Mammary microvascular endothelial cell (primary cell): ENCODE results near the gene CA11. TPM values are rescaled to one million over a fixed set of nuclear protein-coding genes. Genes with fewer than 3 reads are reported as not detected.

ENCODE experiments used
- total RNA-seq: library from RNA; depleted of rRNA; stranded (reverse); fragments of >200 nt; gene quantifications from 2 replicates; pipeline ENCODE4 v1.2.3, GENCODE V29; 2015

CA11 gene
- 0.07 and 0.54 TPM in 2 replicates for total RNA-seq

GRCh38 chr19:48646001-48646721 is at the start of gene CA11:
Gene CA11 (minus strand): TSS chr19:48646187. CDS start chr19:48645632, 555 bp downstream.

DNA sequence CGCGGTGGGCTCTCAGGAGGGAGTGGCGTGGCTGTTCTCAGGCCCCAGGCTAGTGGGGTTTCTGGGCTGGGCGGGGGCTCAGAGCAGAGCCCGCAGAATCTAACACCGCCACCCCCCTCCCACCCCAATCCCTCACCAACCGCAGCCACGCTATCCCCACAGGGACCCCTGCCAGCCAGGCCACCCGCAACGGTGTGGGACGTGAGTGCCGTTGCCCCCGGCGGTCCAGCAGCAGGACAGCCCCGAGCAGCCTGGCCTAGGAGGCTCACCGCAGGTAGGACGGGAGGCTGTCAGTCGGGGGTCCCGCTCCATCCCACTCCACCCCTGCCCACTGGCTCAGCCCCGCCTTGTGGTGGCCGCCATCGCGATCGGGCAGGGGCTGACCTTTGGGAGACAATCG is 27.0 kb upstream of the CA11 start, which contains the start of gene NTN5:
Gene NTN5 (minus strand): TSS at position 24 of the 400 bp plus-strand sequence. CDS start 2,031 bp downstream, outside the sequence.

GRCh38 chr19:48636859-48637448 is 9.0 kb downstream of the CA11 start, which contains the start of gene DBP:
Gene DBP (minus strand): TSS chr19:48637379. CDS start chr19:48636994, 385 bp downstream.

DNA sequence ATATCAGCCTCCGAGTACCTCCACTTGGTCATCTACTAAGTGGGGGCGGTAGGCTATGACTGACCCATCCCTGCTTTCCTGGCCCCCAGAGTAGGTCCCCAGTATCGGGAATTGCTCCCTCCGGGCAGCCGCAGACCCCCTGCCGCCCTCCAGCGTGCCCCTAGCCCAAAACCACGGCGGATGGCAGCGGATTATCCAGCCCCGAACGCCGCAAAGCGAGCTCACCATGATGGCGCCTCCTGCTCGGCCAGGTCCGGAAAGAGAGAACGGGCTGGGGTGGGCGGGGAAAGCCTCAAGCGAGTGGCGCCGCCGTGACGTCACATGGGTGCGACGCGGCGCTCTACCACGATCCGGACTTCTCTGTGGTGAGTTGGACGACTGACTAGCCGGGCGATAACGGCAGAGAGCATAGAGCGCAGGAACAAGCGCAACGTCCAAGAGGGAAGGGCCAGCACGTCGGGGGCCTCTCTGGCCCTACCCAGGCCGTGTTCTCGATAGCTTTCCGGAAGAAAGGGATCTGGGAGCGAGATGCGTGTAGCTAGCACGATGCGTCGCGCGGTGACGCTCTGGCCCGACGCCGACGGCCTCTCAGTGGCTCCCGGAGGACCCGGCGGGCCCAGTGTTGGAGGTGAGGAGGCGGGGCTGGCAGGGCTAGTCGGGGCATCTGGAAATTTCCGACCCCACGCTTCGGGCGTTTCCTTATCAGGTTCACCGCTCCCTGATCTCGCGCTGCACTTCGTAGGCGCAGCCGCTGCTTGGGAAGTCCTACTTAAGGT is 26.9 kb downstream of the CA11 start, which contains the start of the genes RPL18 and SPHK2:
Gene RPL18 (minus strand): TSS at position 263 of the 776 bp plus-strand sequence. CDS start 35 bp downstream, at position 228.
Gene SPHK2 (plus strand): TSS at position 591 of the 776 bp plus-strand sequence. CDS start 1,009 bp downstream, outside the sequence.

GRCh38 chr19:48614436-48615230 is 31.4 kb downstream of the CA11 start, which contains the start of gene FAM83E:
Gene FAM83E (minus strand): TSS chr19:48615076. CDS start chr19:48613372, 1,704 bp downstream.

DNA sequence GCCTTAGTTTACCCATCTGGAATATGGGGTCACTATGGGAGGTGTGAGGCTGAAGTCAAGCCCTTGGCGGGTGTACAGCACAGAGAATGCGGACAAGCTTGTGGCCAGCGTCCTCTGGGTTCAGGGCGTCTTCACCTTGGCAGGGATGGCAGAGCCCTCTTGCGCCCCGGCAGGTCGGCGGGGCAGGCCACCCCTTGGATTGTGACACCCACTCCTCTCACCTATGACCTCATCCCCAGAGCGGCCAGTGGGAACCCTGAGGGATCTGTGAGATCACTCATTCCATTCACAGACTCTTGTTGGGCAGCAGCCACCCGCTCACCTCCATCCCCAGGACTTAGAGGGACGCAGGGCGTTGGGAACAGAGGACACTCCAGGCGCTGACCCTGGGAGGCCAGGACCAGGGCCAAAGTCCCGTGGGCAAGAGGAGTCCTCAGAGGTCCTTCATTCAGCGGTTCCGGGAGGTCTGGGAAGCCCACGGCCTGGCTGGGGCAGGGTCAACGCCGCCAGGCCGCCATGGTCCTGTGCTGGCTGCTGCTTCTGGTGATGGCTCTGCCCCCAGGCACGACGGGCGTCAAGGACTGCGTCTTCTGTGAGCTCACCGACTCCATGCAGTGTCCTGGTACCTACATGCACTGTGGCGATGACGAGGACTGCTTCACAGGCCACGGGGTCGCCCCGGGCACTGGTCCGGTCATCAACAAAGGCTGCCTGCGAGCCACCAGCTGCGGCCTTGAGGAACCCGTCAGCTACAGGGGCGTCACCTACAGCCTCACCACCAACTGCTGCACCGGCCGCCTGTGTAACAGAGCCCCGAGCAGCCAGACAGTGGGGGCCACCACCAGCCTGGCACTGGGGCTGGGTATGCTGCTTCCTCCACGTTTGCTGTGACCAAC is 39.3 kb downstream of the CA11 start, which contains the start of gene SPACA4:
Gene SPACA4 (plus strand): TSS at position 280 of the 896 bp plus-strand sequence. CDS start 237 bp downstream, at position 517.

Other genes with a start within 250 kb of the CA11 start
- 67.2 and 69.6 TPM in 2 replicates for gene GRWD1, start 200.2 kb downstream of the CA11 start, total RNA-seq
- gene KCNJ14, start 190.6 kb downstream of the CA11 start, total RNA-seq = 0.20 and 0.39 TPM in 2 replicates
- gene CYTH2, start 176.8 kb downstream of the CA11 start, total RNA-seq = 35.5 and 41.4 TPM in 2 replicates
- gene LMTK3, start 134.4 kb downstream of the CA11 start, total RNA-seq = 0.05 TPM in 1 of 2 replicates, not detected in the other
- gene SULT2B1, start 94.0 kb downstream of the CA11 start, total RNA-seq = not detected in 2 replicates
- gene SPACA4, start 39.4 kb downstream of the CA11 start, total RNA-seq = not detected in 2 replicates
- 0.33 TPM in 1 of 2 replicates, not detected in the other for gene FAM83E, start 31.1 kb downstream of the CA11 start, total RNA-seq
- 2,122 and 2,588 TPM in 2 replicates for gene RPL18, start 27.0 kb downstream of the CA11 start, total RNA-seq
- 12.4 and 14.3 TPM in 2 replicates for gene SPHK2, start 26.7 kb downstream of the CA11 start, total RNA-seq
- 0.13 and 1.8 TPM in 2 replicates for gene DBP, start 8.8 kb downstream of the CA11 start, total RNA-seq
- gene NTN5, start 26.8 kb upstream of the CA11 start, total RNA-seq = 0.07 TPM in 1 of 2 replicates, not detected in the other
- gene FUT2, start 49.8 kb upstream of the CA11 start, total RNA-seq = not detected in 2 replicates
- 0.67 and 1.6 TPM in 2 replicates for gene MAMSTR, start 73.5 kb upstream of the CA11 start, total RNA-seq
- gene RASIP1, start 94.4 kb upstream of the CA11 start, total RNA-seq = 196 and 205 TPM in 2 replicates
- gene IZUMO1, start 100.7 kb upstream of the CA11 start, total RNA-seq = 0.47 TPM in 1 of 2 replicates, not detected in the other
- gene FUT1, start 106.5 kb upstream of the CA11 start, total RNA-seq = 5.3 and 6.6 TPM in 2 replicates
- not detected in 2 replicates for gene FGF21, start 109.3 kb upstream of the CA11 start, total RNA-seq
- 69.9 and 77.6 TPM in 2 replicates for gene BCAT2, start 164.8 kb upstream of the CA11 start, total RNA-seq
- gene HSD17B14, start 190.3 kb upstream of the CA11 start, total RNA-seq = 12.5 and 13.3 TPM in 2 replicates
- 0.93 and 0.98 TPM in 2 replicates for gene PLEKHA4, start 222.4 kb upstream of the CA11 start, total RNA-seq
- gene PPP1R15A, start 226.2 kb upstream of the CA11 start, total RNA-seq = 77.9 and 85.9 TPM in 2 replicates